Measurements from ENCODE around the gene AKNA.

The AKNA gene

DNA sequence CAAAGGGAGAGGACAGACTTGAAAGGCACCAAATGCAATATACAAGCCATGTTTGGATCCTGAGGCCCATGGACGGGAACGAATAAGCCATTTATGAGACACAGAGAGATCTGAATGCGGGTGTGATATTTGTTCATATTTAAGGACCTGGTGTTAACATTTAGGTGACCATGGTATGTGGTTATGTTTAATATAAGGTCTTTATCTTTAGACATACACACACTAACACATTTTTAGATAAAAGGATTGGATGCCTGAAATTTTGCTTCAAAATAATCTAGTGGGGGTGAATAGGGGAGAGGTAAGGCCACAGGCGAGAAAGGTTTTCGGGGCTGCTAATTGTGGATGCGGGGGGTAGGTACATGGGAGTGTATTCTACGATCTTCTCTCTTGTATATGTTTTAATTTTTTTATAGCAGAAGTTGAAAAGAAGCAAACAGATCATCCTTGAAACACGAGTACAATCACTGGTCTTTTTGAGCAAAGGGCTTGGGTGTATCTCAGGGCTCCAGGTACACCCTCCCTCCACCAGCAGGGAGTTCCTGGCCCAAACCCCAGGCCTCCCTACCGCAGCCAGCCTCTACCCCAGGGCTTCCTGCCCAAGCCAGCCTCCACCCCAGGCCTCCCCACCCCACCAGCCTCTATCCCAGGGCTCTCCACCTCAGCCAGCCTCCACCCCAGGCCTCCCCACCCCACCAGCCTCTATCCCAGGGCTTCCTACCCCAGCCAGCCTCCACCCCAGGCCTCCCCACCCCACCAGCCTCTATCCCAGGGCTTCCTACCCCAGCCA, 12.2 kb downstream of the AKNA start:
- DNase-seq, result no peak

DNA sequence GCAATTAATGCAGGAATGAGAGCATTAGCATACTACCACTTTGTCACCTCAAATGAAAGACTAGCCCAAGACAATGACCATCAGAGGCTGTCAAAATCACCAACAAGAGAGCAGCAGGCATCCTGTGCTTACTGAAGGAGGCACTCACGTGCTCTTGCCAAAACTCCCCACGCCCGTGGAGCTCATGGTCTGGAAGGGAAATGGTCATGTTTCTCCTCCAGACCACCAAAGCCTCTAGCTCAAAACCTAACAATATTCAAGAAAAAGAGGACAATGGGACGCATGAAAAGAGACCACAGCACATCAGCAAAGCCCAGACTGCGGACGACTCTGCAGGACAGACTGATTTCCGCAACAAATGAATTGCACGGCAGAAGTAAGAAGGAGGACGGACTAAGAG, 12.8 kb downstream of the AKNA start:
- DNase-seq, result no peak

DNA sequence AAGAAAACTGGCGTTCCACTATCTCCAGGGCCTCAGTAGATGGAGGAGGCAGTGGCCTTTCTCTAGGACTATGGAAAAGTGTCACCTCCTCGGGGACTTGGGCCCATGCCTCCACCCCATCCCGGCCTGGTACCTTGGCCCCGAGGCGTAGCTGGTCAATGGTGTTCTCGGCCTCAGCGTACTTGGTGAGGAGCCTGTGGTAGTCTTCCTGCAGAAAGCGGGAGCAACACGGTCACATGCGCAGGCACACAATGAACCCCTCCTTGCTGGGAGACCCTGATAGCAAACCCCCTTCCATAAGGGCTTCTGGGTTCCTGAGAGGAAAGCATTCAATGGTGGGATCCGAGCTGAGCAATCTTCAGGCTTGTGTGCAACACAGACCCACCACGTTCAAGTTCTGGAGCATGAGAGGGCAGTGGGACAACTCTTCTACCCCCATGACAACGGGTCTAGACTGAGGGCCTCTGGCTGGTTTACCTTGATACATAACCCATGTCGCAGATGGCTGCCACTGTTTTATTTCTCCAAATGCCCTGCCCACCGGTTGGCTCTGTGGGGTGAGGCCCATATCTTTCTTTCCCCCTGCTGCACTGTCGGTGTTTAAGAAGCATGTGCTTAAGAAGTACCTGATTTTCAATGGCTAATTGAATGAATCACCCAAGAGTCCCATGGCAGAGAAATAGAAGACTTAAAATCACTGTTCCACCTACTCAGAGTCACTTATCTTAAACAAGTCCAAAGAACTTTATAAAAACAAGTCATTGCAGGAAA, 13.6 kb downstream of the AKNA start:
- DNase-seq, result no peak

DNA sequence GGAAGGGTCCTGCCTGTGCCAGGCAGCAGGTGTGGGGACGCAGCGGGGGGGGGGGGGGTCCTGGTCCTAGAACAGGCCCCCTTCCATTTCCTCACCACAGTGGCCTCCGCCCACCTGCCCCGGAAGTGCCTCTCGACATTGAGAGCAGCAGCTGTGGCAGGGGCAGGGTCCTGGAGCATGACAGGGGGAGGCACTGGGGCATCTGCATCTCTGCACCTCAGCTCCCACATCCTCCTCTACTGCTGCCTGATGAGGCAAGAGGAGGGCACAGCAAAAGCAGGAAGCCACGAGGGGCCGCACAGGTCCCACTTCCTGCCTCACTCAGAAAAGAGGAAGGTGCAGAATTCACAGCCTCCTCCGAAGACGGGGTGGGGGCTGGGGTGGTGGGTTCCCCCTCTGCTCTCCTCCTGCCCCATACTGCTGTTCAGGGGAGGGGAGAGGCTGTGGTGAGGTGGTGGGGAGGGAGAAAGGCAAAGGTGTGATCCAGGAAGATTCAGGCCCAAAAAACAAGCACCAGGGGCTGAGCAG, 14.8 kb downstream of the AKNA start:
- peak; percentile 77 to 84 (median 82) for DNase-seq

DNA sequence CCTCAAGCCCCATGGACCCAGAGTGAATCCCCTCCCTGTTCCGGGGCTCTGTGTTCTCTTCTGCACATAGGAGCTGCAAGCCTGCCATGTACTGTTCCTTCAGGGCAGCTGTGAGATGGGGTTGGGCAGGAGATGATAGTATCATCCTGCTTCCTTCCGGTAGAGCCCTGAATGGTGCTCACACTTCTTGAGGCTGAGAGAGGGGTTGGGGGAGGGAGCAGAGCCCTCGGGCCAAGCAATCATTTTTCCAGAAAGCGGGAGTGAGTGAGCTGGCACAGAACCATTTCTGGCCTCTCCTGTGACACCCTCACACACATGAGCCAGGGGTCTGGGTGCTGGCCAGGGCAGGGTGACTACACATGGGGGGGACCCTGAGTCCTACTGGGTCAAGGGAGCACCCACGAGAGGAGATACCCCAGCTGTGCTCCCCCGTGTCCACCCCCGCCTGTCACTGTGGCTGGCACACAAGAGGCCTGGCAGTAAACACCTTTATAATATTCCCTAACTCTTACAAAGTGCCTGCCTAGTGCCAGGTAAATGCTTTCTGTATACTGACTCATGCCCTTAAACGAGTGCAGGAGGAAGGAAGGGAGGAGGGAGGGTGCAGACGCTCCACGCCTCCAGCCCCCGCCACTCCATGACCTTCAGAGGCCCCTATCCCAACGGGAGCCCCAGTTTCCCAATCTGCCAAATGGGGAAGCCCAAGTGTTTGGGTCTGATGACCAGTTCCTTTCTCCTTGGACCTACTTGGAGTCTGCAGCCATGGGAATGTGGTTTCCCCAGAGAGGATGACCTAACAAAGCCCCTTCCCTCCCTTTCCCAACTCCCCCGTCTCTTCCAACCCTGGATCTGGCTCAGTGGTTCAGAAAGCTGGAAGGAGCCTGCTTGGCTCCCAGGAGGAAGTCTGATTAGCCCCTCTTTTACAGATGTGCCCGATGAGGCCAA, 15.5 kb downstream of the AKNA start:
- peak; percentile 68 to 80 (median 77) for DNase-seq

DNA sequence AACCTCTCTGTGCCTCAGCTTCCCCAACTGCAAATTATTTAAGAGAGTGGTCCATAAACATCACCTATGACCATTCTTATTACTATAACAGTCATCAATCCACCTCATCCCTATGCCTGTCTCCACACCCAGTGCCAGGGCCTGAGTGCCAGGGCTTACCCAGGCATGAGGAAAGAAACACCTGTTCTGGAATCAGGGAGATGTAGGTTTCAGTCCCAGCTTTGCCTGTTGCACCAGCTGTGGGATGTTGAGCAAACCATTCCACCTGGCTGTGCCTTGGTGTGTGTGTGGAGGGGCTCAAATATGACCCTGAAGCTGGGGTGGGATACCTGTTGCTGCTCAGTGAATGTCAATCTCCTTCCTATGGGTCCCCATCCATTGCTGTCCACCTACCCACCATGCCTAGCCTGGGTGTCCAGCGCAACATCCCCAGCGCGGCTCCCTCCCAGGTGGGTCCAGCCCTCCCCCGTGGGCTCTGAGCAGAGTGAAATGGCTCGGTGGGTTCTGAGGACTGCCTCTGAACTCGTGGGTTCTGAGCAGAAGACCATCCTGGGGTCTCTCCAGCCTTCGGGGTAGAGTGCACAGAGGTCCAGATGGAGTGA, 16.3 kb downstream of the AKNA start:
- no peak for DNase-seq

DNA sequence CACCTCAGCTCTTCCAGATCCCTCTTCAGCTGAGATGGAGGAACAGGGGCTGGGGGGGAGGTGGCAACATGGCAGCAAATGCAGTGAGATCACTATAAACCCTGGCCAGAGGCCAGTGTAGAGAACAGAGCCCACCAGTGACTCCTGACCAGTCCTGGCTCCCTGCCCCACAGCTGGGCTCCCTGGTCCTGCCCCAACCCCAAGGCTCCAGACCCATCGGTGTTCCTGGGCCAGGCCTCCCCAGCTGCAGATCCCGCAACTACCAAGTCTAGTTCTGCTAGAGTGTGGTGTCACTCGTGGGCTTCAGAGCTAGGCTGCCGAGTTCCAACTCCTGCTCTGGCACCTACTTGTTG, 16.8 kb downstream of the AKNA start:
- no peak for DNase-seq

DNA sequence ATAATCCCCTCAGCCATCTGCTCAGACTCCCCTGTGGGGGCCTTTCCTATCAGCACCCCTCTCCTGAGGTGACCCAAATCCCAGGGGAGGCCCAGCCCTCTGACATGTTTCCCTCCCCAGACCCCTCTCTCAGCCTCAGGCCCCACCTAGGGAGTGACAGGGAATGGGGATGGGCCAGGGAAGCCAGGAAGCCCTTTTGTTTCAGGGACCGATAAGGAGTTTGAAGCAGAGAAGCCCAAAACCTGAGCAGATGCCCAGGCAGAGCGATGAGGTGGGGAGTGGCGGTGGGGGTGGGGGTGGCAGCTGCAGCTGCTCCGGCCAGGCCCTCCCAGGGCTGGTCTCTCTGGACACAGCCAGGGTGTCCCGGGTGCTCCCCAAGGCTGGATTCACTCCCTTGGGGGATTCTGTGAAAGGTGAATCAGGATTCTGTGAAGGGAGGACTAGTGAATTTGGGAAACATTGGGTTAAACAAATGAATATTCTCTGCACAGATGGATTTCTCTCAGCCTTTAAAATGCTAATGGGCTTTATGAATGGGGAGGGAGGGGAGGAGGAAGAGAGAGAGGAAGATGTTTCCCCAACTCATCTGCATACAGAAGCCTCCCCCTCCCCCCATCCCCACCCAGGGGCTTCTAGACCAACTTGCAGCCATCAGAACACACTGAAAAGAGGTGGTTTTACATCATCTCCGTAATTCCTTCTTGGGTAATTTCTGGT, 17.4 kb downstream of the AKNA start:
- no peak for DNase-seq

DNA sequence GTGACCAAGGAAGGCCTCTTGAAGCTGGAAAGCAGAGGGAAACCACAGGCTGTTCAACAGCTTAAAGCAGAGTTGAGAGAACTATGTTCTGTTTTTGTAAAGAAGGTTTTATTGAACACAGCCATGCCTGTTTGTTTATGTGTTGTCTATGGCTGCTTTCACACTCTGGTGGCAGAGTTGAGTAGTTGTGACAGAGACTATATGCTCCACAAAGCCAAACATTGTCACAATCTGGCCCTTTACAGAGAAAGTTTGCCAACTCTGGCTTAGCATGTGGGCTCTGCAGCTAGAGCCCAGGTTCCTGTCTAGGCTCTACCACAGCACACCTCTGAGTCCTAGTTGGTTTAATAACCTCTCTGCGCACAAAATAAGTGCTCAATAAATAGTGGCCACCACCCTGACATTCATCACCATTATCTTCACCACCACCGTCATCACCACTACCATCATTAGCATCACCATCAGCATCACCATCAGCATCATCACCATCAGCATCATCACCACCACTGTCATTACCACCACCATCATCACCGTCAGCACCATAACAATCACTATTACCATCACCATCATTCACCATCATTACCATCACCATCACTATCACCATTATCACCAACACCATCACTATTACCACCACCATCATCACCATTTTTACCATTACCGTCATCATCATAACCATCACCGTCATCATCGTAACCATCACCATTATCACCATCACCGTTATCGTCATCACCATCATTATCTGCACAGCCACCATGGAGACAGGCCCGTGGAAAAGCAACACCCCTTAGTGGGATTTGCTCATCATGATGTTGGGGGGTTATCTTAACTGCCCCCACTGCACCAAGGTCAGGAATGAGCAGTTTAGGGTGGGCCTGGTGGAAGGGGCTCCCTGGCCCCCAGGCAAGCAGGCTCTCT, 18.3 kb downstream of the AKNA start:
- no peak for DNase-seq

DNA sequence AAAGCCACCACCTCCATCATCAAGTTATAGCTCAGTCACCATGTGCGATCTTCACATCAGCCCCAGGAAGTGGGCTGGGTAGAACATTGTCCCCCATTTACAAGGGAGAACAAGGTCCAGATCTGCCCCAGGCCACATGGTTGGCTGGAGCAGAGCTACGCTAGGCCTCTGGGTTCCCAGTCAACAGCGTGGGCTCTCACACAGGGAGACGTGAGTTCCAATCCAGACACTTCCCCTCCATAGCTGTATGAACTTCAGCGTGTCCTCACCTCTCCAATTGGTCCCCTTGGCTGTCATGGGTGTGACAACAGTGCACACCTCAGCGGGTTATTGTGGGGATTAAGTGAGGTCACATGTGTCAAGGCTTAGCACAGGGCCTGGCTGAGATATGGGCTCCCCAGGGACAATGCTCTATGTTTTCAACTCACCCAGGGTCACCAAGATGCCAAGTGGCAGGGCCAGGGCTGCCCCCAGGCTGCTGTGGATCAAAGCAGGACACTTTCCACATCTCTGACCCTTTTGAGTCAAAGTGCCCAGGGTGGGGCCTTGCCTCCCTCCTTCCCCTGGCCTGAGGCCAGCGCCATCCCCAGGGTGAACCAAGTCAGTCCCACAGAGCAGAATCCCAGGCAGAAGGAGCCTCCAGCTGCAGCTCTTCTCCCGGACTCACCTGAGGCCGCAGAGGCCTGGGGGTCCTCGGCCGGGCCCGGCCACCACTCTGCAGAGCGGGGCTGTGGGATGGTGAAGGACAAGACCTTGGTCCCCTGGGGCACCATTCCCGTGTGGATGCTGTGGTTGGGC, 19.8 kb downstream of the AKNA start:
- DNase-seq, result no peak

DNA sequence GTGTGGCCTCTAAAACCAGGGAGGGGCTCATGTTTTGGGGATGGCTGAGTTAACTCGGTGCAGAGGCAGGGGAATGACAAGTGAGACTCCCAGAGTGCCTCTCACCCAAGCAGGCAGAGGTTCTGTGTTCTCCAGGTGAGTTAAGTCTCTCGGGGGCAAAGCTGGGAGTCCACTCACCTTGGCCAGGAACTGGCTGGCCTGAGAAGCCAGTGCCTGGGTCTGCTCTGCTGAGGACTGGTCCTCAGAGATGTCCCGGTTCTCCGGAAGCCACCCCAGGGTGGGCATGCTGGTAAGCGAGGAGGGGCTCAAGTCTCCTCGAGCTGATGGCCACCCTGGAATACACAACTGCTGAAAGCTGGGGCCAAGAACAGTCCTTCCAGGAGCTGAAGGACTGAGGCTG, 20.4 kb downstream of the AKNA start:
- no peak for DNase-seq

DNA sequence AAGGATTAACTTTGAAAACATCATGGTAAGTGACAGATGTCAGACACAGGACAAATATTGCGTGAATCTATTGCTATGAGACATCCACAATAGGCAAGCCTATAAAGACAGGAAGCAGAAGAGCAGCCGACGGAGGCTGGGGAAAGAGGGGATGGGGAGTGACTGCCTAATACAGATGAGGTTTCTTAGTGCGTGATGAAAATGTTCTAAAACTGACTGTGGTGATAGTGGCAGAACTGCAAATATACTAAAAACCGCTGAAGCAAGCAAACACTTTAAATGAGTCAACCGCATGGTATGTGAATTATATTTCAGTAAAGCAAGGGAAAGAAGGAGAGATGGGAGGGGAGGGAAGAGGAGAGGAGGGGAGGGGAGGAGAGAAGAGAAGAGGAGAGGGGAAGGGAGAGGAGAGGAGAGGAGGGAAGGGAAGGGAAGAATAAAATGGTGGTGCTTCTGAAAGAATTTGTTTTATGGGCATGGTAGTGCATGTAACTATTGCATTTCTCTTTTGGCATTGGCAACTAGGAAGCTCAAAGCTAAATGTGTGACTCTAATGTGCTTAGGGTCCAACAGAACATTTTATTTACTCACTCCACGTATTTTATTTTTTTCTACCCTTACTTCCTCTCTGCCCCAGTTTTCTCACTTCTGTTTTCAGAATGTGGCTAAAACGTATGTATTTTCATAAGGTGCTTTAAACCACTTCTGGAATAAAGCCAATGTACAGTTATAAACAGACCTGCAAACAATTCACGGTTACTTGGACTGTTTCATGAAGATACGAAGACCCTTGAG, 21.3 kb downstream of the AKNA start:
- peak in 2 of 3 donors; percentile 52 to 61 for DNase-seq

DNA sequence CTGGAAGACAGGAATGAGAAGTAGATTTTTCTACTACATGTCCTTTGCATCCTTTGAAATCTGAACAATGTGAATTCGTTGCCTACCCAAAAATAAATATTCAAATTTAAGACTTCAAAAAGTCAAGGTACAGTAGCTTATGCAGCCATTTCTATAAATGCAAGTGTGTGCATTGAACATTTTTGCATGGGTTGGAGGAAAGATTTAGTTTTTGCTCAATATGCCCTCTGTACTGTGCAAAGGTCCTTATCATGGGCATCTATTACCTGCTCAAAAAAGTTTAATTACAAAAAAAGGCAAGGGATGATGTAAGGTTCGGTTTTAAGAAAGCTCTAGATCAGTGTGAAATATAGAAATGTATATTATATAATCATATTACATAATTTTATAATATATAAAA, 22.6 kb downstream of the AKNA start:
- no peak for DNase-seq

DNA sequence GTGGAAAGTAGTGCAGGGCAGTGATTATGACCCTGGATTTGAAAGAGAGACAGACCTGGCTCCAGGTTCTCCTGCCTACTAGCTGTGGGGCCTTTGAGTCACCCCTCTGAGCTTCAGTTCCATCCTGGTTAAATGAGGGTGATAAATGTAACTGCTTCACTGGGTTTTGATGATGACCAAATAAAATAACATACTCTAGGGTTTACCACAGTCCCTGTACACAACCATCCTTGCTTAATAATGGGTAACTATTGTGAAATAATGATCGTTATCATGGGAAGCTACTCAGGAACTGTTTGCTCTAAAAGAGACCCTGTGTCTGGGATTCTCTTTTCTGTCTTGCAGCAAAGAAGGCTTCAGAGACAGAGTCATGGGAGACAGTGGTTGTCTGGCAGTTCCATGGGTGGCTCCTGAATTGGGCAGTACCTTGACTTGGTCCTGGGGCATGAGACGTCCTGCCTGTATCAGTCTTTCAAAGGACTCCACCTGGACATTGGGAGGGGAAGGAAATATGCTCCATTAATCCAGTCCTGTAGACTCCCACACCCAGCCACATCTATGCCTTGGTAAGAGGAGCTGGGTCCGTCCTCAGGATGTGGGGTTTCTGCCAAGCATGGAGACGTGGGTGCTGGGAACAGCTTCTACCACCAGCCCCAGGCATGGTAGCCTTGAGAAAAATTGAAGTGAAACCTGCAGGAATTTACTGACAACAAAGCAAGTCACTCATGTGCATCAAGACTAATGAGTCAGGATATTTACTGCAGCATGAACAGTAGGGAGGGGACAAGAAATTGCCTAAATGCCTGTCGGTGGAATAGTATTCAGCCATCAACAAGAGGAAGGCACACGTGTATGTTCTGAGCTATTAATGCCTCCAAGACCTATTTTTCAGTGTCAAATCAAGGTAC, 23.4 kb downstream of the AKNA start:
- peak; percentile 45 to 77 (median 69) for DNase-seq

DNA sequence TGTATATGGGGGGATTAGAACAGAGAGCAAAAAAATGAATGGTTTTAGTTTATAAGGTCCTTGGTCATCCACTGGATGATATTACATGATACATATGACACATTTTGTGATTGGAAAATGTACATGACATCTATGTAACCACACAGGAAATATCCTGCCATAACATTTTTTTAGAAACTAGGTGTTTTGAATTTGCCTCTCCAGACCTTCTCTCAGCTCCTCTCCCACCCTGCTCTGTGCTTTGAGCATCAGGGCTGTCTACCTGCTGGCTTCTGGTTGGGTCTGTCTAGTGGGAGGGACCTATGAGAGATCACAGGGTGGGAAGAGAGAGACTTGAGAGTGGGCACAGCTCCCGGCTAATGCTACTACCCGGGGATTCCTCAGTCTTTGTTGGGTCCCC, 24.4 kb downstream of the AKNA start:
- no peak for DNase-seq

DNA sequence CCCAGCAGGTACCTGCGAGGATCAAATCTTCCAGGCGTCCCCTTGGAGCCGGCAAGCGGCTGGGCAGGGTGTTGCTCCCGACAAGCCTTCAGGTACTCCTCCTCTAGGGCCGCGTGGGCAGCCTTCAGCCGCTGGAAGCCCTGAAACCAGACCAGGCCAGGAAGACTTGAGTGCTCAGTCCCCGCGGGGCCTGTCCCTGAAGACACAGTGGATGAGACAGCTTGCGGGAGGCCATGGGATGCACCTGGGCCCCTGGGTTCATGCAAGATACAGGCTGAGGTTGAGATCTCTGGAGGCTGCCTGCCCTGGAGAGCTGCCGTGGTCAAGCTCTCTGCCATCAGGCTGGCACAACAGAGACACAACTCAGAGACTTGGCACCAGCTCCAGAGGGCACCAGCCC, 25.4 kb downstream of the AKNA start:
- no peak for DNase-seq

DNA sequence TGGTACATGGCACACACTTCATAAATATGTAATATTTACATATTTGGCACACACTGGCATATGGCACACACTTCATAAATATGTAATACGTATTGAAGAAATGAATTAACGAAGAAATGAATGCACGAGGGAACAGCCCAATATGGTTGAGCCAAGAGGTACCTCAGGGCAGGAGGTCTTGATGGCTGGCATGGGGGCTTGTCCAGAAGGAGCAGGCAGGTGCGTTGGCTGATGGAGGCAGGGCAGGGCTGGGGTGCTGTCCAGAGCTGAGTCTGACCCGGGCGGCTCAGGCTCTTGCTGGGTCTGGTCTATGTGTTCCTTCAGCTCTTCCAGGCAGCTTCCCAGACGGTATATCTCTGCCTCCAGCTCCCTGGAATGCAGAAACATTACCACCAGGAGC, 26.2 kb downstream of the AKNA start:
- no peak for DNase-seq

DNA sequence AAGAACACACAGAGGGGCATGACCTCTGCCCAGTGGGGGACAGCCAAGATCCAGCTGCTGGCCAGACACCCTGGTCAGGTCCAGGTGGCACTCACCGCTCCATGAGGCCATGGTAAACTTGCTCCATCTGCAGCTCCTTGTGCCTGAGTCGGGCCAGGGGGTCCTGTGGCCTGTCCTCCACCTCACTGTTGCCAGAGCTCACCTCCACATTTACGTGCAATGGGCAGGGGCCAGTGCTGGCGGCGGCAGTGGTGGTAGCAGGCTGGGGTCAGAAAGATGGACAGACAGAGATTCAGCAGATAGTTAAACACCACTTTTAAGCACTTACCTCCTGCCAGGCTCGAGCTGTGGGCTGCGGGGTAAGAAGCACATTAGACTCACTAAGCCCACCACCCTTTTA, 28.0 kb downstream of the AKNA start:
- no peak for DNase-seq
